HG03575 (cell line): ENCODE measurements around the gene BASP1.
"Not testable (repeated sequence)": the region's sequence is repeated elsewhere in the genome, so short reads cannot be mapped to it uniquely, and the experiment has no call there.

Experiments
- ATAC-seq: cut with Tn5 transposase; IDR thresholded peaks from one replicate; pipeline ENCODE4 v1.9.1; 2021; ENCODE audit not compliant: unreplicated experiment, insufficient number of reproducible peaks, low FRiP score; ENCODE audit errors: extremely low read depth

BASP1 gene

GRCh38 chr5:17190242-17190778 is 27.1 kb upstream of the BASP1 start:
- ATAC-seq: no peak

GRCh38 chr5:17190799-17191391 is 26.5 kb upstream of the BASP1 start:
- ATAC-seq: no peak

- ATAC-seq: not testable (repeated sequence)
Observed at GRCh38 chr5:17191574-17191973, 25.9 kb upstream of the BASP1 start.

GRCh38 chr5:17192191-17192590 is 25.2 kb upstream of the BASP1 start:
- no peak for ATAC-seq

GRCh38 chr5:17196024-17196423 is 21.4 kb upstream of the BASP1 start:
- ATAC-seq: no peak

GRCh38 chr5:17196697-17197096 is 20.7 kb upstream of the BASP1 start:
- ATAC-seq: no peak

- ATAC-seq: peak; percentile 71
Observed at GRCh38 chr5:17203329-17204132, 13.9 kb upstream of the BASP1 start.

GRCh38 chr5:17204133-17204489 is 13.3 kb upstream of the BASP1 start:
- ATAC-seq: no peak

GRCh38 chr5:17206021-17206420 is 11.4 kb upstream of the BASP1 start:
- ATAC-seq: no peak

GRCh38 chr5:17212191-17212590 is 5.2 kb upstream of the BASP1 start:
- no peak for ATAC-seq

GRCh38 chr5:17212996-17213395 is 4.4 kb upstream of the BASP1 start:
- ATAC-seq: no peak

- ATAC-seq: no peak
Observed at GRCh38 chr5:17213938-17214337, 3.5 kb upstream of the BASP1 start.

GRCh38 chr5:17214893-17215292 is 2.5 kb upstream of the BASP1 start:
- ATAC-seq: no peak

- no peak for ATAC-seq
Observed at GRCh38 chr5:17215361-17215760, 2.1 kb upstream of the BASP1 start.

GRCh38 chr5:17216176-17216973 is 1.1 kb upstream of the BASP1 start:
- ATAC-seq: no peak

GRCh38 chr5:17216974-17217492 is 398 bp upstream of the BASP1 start:
- no peak for ATAC-seq

- ATAC-seq: no peak
Observed at GRCh38 chr5:17218353-17219005, 1.0 kb downstream of the BASP1 start.

- no peak for ATAC-seq
Observed at GRCh38 chr5:17219006-17219422, 1.6 kb downstream of the BASP1 start.

GRCh38 chr5:17219469-17219868 is 2.0 kb downstream of the BASP1 start:
- no peak for ATAC-seq
